ENCODE data around the gene XYLT1. TPM values are rescaled to one million over a fixed set of nuclear protein-coding genes. Genes with fewer than 3 reads are reported as not detected.

The XYLT1 gene
- total and polyA plus RNA-seq, 9 of the 15 experiments (the other 6 are each of a cell fraction or from before 2014, with no cell fraction given), result 0.03 to 0.09 (median 0.08) TPM; not detected in 6

- H3K9me1 ChIP-seq (ENCODE audit: control insufficient read depth, insufficient read depth, low read length), result no peaks in the 10 kb centered on the region
- BruUV-seq (replicated peaks), result no TSS peak
- no peaks in the 10 kb centered on the region for H3K79me2 ChIP-seq (ENCODE audit: control insufficient read depth, insufficient read depth, low read length)
- H3K9ac ChIP-seq (ENCODE audit: insufficient read depth in 1 of 2, low read depth in 2 of 2, low read length in 2 of 2), result no peak overlapping the region
- H3K4me2 ChIP-seq (ENCODE audit: insufficient read depth, low read length), result no peak overlapping the region
- intact Hi-C loops (cut with micrococcal nuclease) (no loop called here), in situ Hi-C loops (cut with MboI) (no loop called here)
- no peak for DNase-seq (ENCODE audit: extremely low read depth in 1 of 4, low spot score in 3 of 4)
- POLR2A ChIA-PET, result interaction anchor here (0.6 kb wide), 1 partner anchor 255 kb away, joined by 3 read pairs; no protein-coding TSS in a partner anchor
- no peaks in the 10 kb centered on the region for H3K9me3 ChIP-seq (replicated peaks; ENCODE audit: control insufficient read depth, insufficient read depth, low read depth, low read length)
- H2AFZ ChIP-seq (ENCODE audit: low read depth, low read length), result no peak overlapping the region
- ATAC-seq, result no peak
- peaks cover 36 to 66% of the 10 kb centered on the region in 2 experiments for H3K27me3 ChIP-seq (ENCODE audit: control insufficient read depth in 2 of 2, insufficient read depth in 2 of 2, low read length in 2 of 2)
- 15% methylated on average over 15 of the region's 15 CpGs for WGBS (ENCODE audit: insufficient coverage, low coverage, missing lambda C conversion rate)
- H3K4me3 ChIP-seq, result no peak overlapping the region
- CTCF ChIA-PET (ENCODE audit: low intra/inter-chr PET ratio), result no interaction called here
- H4K20me1 ChIP-seq (replicated peaks; ENCODE audit: control insufficient read depth, insufficient read depth, low read length), result peaks cover 12% of the 10 kb centered on the region
- no peaks in the 10 kb centered on the region for H3K36me3 ChIP-seq (ENCODE audit: control insufficient read depth, insufficient read depth, low read length)
- FAIRE-seq, result no peak
- no peak overlapping the region for H3K27ac ChIP-seq (ENCODE audit: extremely low read depth, low read depth, low read length)
- peaks cover 0 to 10% of the 10 kb centered on the region in 2 experiments; a peak in 2 of 5 replicates for H3K4me1 ChIP-seq (replicated peaks in 1 of 2; ENCODE audit: control insufficient read depth in 2 of 2, insufficient read depth in 2 of 2, low read length in 2 of 2)
- TF ChIP-seq ZBTB33 (CRISPR knock-in tag; IDR thresholded peaks at IDR 0.05), result no peak
- TF ChIP-seq CSDE1 (IDR thresholded peaks at IDR 0.05), result no peak
- no peak for TF ChIP-seq NCOA1 (IDR thresholded peaks at IDR 0.05; ENCODE audit: low read depth)
- no peak for TF ChIP-seq TCFL5 (CRISPR knock-in tag; conservative IDR thresholded peaks at IDR 0.05)
- no peak for TF ChIP-seq ZNF518B (CRISPR knock-in tag; IDR thresholded peaks at IDR 0.05)
- TF ChIP-seq HDAC6 (IDR thresholded peaks at IDR 0.05; ENCODE audit: low read depth, low read length), result no peak
- TF ChIP-seq SNRNP70 (optimal IDR thresholded peaks at IDR 0.05; ENCODE audit: low read depth, low read length), result no peak
- no peak for TF ChIP-seq FOXM1 (IDR thresholded peaks at IDR 0.05; ENCODE audit: low read depth)
- no peak for TF ChIP-seq FOXM1 (CRISPR knock-in tag; IDR thresholded peaks at IDR 0.05; ENCODE audit: low read depth)
- TF ChIP-seq AFF4 (CRISPR knock-in tag; IDR thresholded peaks at IDR 0.05), result no peak
- no peak for TF ChIP-seq HMBOX1 (IDR thresholded peaks at IDR 0.05)
Observed at GRCh38 chr16:17471719-17472461, 1.1 kb upstream of the XYLT1 start.

All from K562 (cell line).